Sigmoid colon (tissue), 7 donors: ENCODE measurements around the gene DHPS. TPM values are rescaled to one million over a fixed set of nuclear protein-coding genes. Genes with fewer than 3 reads are reported as not detected.
A peak's percentile ranks its signal among the peaks of the same experiment; 100 is the strongest.

Source experiments
- DNase-seq: peaks from one replicate; pipeline ENCODE4 v3.0.0-alpha.2; 2019
- H3K27ac ChIP-seq, 4 donors: fragments of 200-600 bp; sonication (generic); one replicate each; pipeline ENCODE4 v1.5.1; 2016 to 2019; ENCODE audit warnings: mild to moderate bottlenecking in 1 of 4
- H3K27me3 ChIP-seq, 3 donors: fragments of 200-600 bp; sonication (generic); one replicate each; pipeline ENCODE4 v1.5.1; 2019; ENCODE audit warnings: mild to moderate bottlenecking in 1 of 3
- H3K36me3 ChIP-seq, 4 donors: fragments of 200-600 bp; sonication (generic); one replicate each; pipeline ENCODE4 v1.5.1; 2016 to 2019
- H3K4me1 ChIP-seq, 4 donors: fragments of 200-600 bp; sonication (generic); one replicate each; pipeline ENCODE4 v1.5.1; 2017 to 2019
- H3K4me3 ChIP-seq, 4 donors: fragments of 200-600 bp; sonication (generic); one replicate each; pipeline ENCODE4 v1.5.1; 2017 to 2019; ENCODE audit warnings: mild to moderate bottlenecking in 2 of 4, moderate library complexity in 1 of 4
- H3K9me3 ChIP-seq, 4 donors: fragments of 200-600 bp in 3 of 4; sonication (generic) in 3 of 4; one replicate each; pipeline versions ENCODE4 v1.5.1 to v1.6.1; 2013 to 2019
- CTCF ChIP-seq, 4 experiments: fragments of 450-650 bp in 3 of 4; fragments of 200-600 bp in 1 of 4; IDR thresholded peaks; one replicate each; pipeline ENCODE4 v1.5.1; 2016 to 2019; ENCODE audit warnings: antibody characterized with exemption in 4 of 4, mild to moderate bottlenecking in 3 of 4, moderate library complexity in 2 of 4
- EP300 ChIP-seq, 4 donors: sonication (generic); formaldehyde crosslinking; IDR thresholded peaks; one replicate each; pipeline ENCODE4 v1.6.1; 2017; ENCODE audit warnings: antibody characterized with exemption in 4 of 4
- POLR2A ChIP-seq, 2 donors: fragments of 450-650 bp; IDR thresholded peaks; one replicate each; pipeline ENCODE4 v1.6.1; 2016; ENCODE audit warnings: antibody characterized with exemption in 2 of 2, mild to moderate bottlenecking in 2 of 2, moderate library complexity in 2 of 2
- POLR2AphosphoS5 ChIP-seq, 4 donors: sonication (generic); formaldehyde crosslinking; IDR thresholded peaks; one replicate each; pipeline ENCODE4 v1.6.1; 2017; ENCODE audit warnings: antibody characterized with exemption in 4 of 4
- WGBS, 2 donors: extraction: QIAGEN DNeasy Blood & Tissue Kit; methylation state at CpG; one replicate each; pipeline ENCODE4 v1.1.7; 2013; 5-methylcytosine and 5-hydroxymethylcytosine counted together
- intact Hi-C: fragments of 100-400 bp; cut with DNase I; formaldehyde crosslinking; loops from one replicate; pipeline ENCODE4 v1.15.1; 2023
- polyA plus RNA-seq, 3 donors: library from polyadenylated mRNA; stranded (reverse); fragments of 200-250 nt; gene quantifications; one replicate each; pipeline ENCODE4 v1.2.3, GENCODE V29; 2013
- total RNA-seq, 4 donors: library from RNA; depleted of rRNA; stranded (reverse); fragments of >200 nt; gene quantifications; one replicate each; pipeline ENCODE4 v1.1.0, GENCODE V29; 2016
- donor health status: healthy with polysubstance abuse.
- donor health status: Bipolar disorder and iron deficiency.
- donor health status: healthy.

DHPS gene
- total and polyA plus RNA-seq, 7 donors: 60.3 to 160 (median 105) TPM

- peak overlapping the region in 1 of 4 donors; percentile 92 for H3K4me3 ChIP-seq
- 76 to 79% methylated on average over 2 of the region's 2 CpGs for WGBS, 2 donors
These were observed 13.4 kb upstream of the DHPS start for GRCh38 chr19:12695096-12695495.

GRCh38 chr19:12694641-12695040 is 13.0 kb upstream of the DHPS start:
- WGBS, 2 donors: 91 to 92% methylated on average over 16 of the region's 16 CpGs
- DNase-seq: no peak
- peaks cover 0 to 22% (median 18%) of the 10 kb centered on the region in 4 donors for H3K4me1 ChIP-seq
- no peak overlapping the region for H3K4me3 ChIP-seq
- H3K27ac ChIP-seq: no peak overlapping the region
- no peak for TF ChIP-seq EP300 (IDR thresholded peaks at IDR 0.05)
- TF ChIP-seq CTCF (IDR thresholded peaks at IDR 0.05): no peak
- no peak for TF ChIP-seq POLR2A (IDR thresholded peaks at IDR 0.05)
- no peak for TF ChIP-seq POLR2AphosphoS5 (IDR thresholded peaks at IDR 0.05)
- H3K36me3 ChIP-seq: peaks cover 0 to 11% (median 3%) of the 10 kb centered on the region in 4 donors
- intact Hi-C loops: no loop called here
- H3K27me3 ChIP-seq: no peaks in the 10 kb centered on the region
- H3K9me3 ChIP-seq: no peaks in the 10 kb centered on the region

More at GRCh38 chr19:12695096-12695495, 13.4 kb upstream of the DHPS start:
- Histone ChIP-seq H3K9me3 (no peaks in the 10 kb centered on the region), H3K4me1 (peaks cover 0 to 22% (median 18%) of the 10 kb centered on the region in 4 donors), H3K27ac (no peak overlapping the region), H3K36me3 (peaks cover 0 to 15% (median 5%) of the 10 kb centered on the region in 4 donors), H3K27me3 (no peaks in the 10 kb centered on the region)
- TF ChIP-seq POLR2A (IDR thresholded peaks at IDR 0.05) (no peak), CTCF (IDR thresholded peaks at IDR 0.05) (no peak), EP300 (IDR thresholded peaks at IDR 0.05) (no peak), POLR2AphosphoS5 (IDR thresholded peaks at IDR 0.05) (no peak)
- intact Hi-C loops: no loop called here
- DNase-seq: no peak

- Histone ChIP-seq H3K27ac (no peak overlapping the region), H3K36me3 (no peaks in the 10 kb centered on the region), H3K27me3 (no peaks in the 10 kb centered on the region), H3K9me3 (no peaks in the 10 kb centered on the region), H3K4me3 (no peak overlapping the region), H3K4me1 (peaks cover 0 to 22% (median 18%) of the 10 kb centered on the region in 4 donors)
- intact Hi-C loops: no loop called here
- no peak for TF ChIP-seq POLR2AphosphoS5 (IDR thresholded peaks at IDR 0.05)
- no peak for TF ChIP-seq POLR2A (IDR thresholded peaks at IDR 0.05)
- no peak for TF ChIP-seq CTCF (IDR thresholded peaks at IDR 0.05)
- no peak for TF ChIP-seq EP300 (IDR thresholded peaks at IDR 0.05)
- WGBS, 2 donors: 90 to 91% methylated on average over 5 of the region's 5 CpGs
- DNase-seq: no peak
These were observed 11.3 kb upstream of the DHPS start for GRCh38 chr19:12692960-12693359.

- no peak for DNase-seq
- Histone ChIP-seq H3K27ac (no peak overlapping the region), H3K36me3 (no peaks in the 10 kb centered on the region), H3K4me1 (peaks cover 0 to under 1% (median 0%) of the 10 kb centered on the region in 4 donors), H3K9me3 (no peaks in the 10 kb centered on the region), H3K4me3 (no peak overlapping the region), H3K27me3 (no peaks in the 10 kb centered on the region)
- 69 to 84% methylated on average over 26 of the region's 26 CpGs for WGBS, 2 donors
- intact Hi-C loops: no loop called here
- TF ChIP-seq CTCF (IDR thresholded peaks at IDR 0.05): no peak
- TF ChIP-seq POLR2A (IDR thresholded peaks at IDR 0.05): no peak
- TF ChIP-seq POLR2AphosphoS5 (IDR thresholded peaks at IDR 0.05): no peak
These were observed 8.0 kb upstream of the DHPS start for GRCh38 chr19:12689581-12690216.

GRCh38 chr19:12689012-12689411 is 7.3 kb upstream of the DHPS start:
- no peak for DNase-seq
- H3K27me3 ChIP-seq: no peaks in the 10 kb centered on the region
- H3K4me3 ChIP-seq: no peak overlapping the region
- H3K9me3 ChIP-seq: no peaks in the 10 kb centered on the region
- 91 to 92% methylated on average over 12 of the region's 12 CpGs for WGBS, 2 donors
- no peak overlapping the region for H3K27ac ChIP-seq
- TF ChIP-seq EP300 (IDR thresholded peaks at IDR 0.05) (no peak), POLR2AphosphoS5 (IDR thresholded peaks at IDR 0.05) (no peak), CTCF (IDR thresholded peaks at IDR 0.05) (no peak), POLR2A (IDR thresholded peaks at IDR 0.05) (no peak)
- intact Hi-C loops: no loop called here
- H3K4me1 ChIP-seq: no peaks in the 10 kb centered on the region
- H3K36me3 ChIP-seq: no peaks in the 10 kb centered on the region
